Measurements from ENCODE around the gene ASB16. TPM values are rescaled to one million over a fixed set of nuclear protein-coding genes. Genes with fewer than 3 reads are reported as not detected.
"Not testable (repeated sequence)": the region's sequence is repeated elsewhere in the genome, so short reads cannot be mapped to it uniquely, and the experiment has no call there.

ASB16 gene
- total RNA-seq, 1 experiment from 2014 or later, result not detected

GRCh38 chr17:44144966-44145739 lies 25.4 kb upstream of the ASB16 start:
- Histone ChIP-seq H3K27me3 (ENCODE audit: low read length) (no peaks in the 10 kb centered on the region), H3K27ac (ENCODE audit: low read length) (no peak overlapping the region), H3K79me2 (ENCODE audit: low read length) (peaks cover 31% of the 10 kb centered on the region), H3K9me2 (replicated peaks; ENCODE audit: insufficient read depth, low read length) (no peaks in the 10 kb centered on the region), H3K36me3 (ENCODE audit: insufficient read depth, low read length) (peaks cover 9% of the 10 kb centered on the region), H4K20me1 (ENCODE audit: insufficient read depth, low read depth, low read length) (no peaks in the 10 kb centered on the region), H3K4me1 (ENCODE audit: low read length) (peaks cover 11% of the 10 kb centered on the region), H3K4me3 (ENCODE audit: low read length) (no peak overlapping the region), H3K9ac (ENCODE audit: low read length) (no peak overlapping the region), H3K4me2 (ENCODE audit: low read depth, low read length, poor library complexity, severe bottlenecking) (no peak overlapping the region), H2AFZ (ENCODE audit: low read length) (no peak overlapping the region), H3K9me3 (ENCODE audit: low read length) (no peaks in the 10 kb centered on the region)
- DNase-seq, result no peak

- Histone ChIP-seq H3K36me3 (ENCODE audit: insufficient read depth, low read length) (peaks cover 13% of the 10 kb centered on the region), H3K9ac (ENCODE audit: low read length) (no peak overlapping the region), H2AFZ (ENCODE audit: low read length) (no peak overlapping the region), H3K4me3 (ENCODE audit: low read length) (no peak overlapping the region), H3K9me3 (ENCODE audit: low read length) (no peaks in the 10 kb centered on the region), H4K20me1 (ENCODE audit: insufficient read depth, low read depth, low read length) (no peaks in the 10 kb centered on the region), H3K9me2 (replicated peaks; ENCODE audit: insufficient read depth, low read length) (no peaks in the 10 kb centered on the region), H3K4me2 (ENCODE audit: low read depth, low read length, poor library complexity, severe bottlenecking) (no peak overlapping the region), H3K27me3 (ENCODE audit: low read length) (no peaks in the 10 kb centered on the region), H3K79me2 (ENCODE audit: low read length) (peaks cover 44% of the 10 kb centered on the region), H3K4me1 (ENCODE audit: low read length) (peaks cover 6% of the 10 kb centered on the region), H3K27ac (ENCODE audit: low read length) (no peak overlapping the region)
- no peak for DNase-seq
Observed at GRCh38 chr17:44146375-44147346, 23.8 kb upstream of the ASB16 start.

DNA sequence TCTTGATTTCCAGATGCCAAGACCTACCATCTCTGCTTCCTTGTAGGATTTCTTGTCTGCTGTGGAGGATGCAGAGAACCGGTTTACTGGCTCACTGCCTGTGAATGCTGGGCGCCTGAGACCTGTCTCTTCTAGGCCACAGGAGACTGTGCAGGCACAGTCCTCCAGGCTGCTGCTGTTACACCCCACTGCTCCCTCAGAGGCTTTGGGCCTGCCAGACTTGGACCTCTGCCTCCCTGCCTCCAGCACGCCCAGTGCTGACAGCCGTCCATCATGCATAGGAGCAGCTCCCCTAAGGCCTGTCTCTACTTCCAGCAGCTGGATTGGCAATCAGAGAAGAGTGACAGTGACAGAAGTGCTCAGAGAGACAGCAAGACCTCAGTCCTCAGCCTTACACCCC lies 22.7 kb upstream of the ASB16 start:
- DNase-seq, result no peak
- H3K9ac ChIP-seq (ENCODE audit: low read length), result no peak overlapping the region
- H3K4me3 ChIP-seq (ENCODE audit: low read length), result no peak overlapping the region
- no peaks in the 10 kb centered on the region for H3K27me3 ChIP-seq (ENCODE audit: low read length)
- no peaks in the 10 kb centered on the region for H4K20me1 ChIP-seq (ENCODE audit: insufficient read depth, low read depth, low read length)
- no peak overlapping the region for H3K27ac ChIP-seq (ENCODE audit: low read length)
- H3K9me2 ChIP-seq (replicated peaks; ENCODE audit: insufficient read depth, low read length), result no peaks in the 10 kb centered on the region
- no peak overlapping the region for H2AFZ ChIP-seq (ENCODE audit: low read length)
- no peaks in the 10 kb centered on the region for H3K9me3 ChIP-seq (ENCODE audit: low read length)
- peaks cover 2% of the 10 kb centered on the region for H3K4me1 ChIP-seq (ENCODE audit: low read length)
- no peak overlapping the region for H3K4me2 ChIP-seq (ENCODE audit: low read depth, low read length, poor library complexity, severe bottlenecking)
- peaks cover 15% of the 10 kb centered on the region for H3K36me3 ChIP-seq (ENCODE audit: insufficient read depth, low read length)
- H3K79me2 ChIP-seq (ENCODE audit: low read length), result peaks cover 37% of the 10 kb centered on the region

GRCh38 chr17:44149066-44149465 lies 21.4 kb upstream of the ASB16 start:
- not testable (repeated sequence) for H3K9ac ChIP-seq (ENCODE audit: low read length); H4K20me1 ChIP-seq (ENCODE audit: insufficient read depth, low read depth, low read length); H3K9me2 ChIP-seq (replicated peaks; ENCODE audit: insufficient read depth, low read length); H3K9me3 ChIP-seq (ENCODE audit: low read length); DNase-seq; H3K27ac ChIP-seq (ENCODE audit: low read length); H3K27me3 ChIP-seq (ENCODE audit: low read length); H2AFZ ChIP-seq (ENCODE audit: low read length); H3K4me1 ChIP-seq (ENCODE audit: low read length); H3K4me3 ChIP-seq (ENCODE audit: low read length); H3K4me2 ChIP-seq (ENCODE audit: low read depth, low read length, poor library complexity, severe bottlenecking)
- H3K36me3 ChIP-seq (ENCODE audit: insufficient read depth, low read length), result peaks cover 16% of the 10 kb centered on the region
- H3K79me2 ChIP-seq (ENCODE audit: low read length), result peaks cover 27% of the 10 kb centered on the region

DNA sequence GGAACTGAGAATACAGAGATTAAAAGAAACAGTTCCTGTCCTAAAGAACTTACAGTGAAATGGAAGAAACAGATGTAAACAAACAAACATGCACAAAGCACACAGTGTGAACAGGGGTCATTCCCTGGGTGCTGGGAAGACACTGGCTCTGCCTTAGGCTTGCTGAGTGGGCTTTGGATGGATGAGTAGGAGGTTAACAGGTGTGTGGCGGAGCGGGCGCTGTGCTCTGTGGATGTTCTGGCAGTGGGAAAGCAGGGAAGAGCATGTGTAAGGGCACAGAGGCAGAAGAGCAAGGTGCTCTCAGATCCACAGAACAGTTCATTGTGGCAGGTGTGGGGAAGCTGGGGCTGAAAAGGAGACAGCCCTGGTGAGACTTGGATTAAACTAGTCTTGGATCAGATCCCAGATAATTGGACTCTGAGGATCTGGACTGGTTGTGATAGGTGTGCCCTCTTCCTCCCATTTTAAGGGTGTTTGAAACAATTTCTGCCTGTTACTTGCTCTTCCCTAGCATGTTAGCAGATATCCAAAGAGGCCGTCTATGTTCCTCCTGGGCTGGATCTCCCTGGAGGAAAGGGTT lies 20.7 kb upstream of the ASB16 start:
- no peaks in the 10 kb centered on the region for H4K20me1 ChIP-seq (ENCODE audit: insufficient read depth, low read depth, low read length)
- no peak overlapping the region for H3K4me3 ChIP-seq (ENCODE audit: low read length)
- no peaks in the 10 kb centered on the region for H3K4me1 ChIP-seq (ENCODE audit: low read length)
- no peaks in the 10 kb centered on the region for H3K9me3 ChIP-seq (ENCODE audit: low read length)
- H3K79me2 ChIP-seq (ENCODE audit: low read length), result peaks cover 27% of the 10 kb centered on the region
- H3K27ac ChIP-seq (ENCODE audit: low read length), result no peak overlapping the region
- H3K36me3 ChIP-seq (ENCODE audit: insufficient read depth, low read length), result peaks cover 16% of the 10 kb centered on the region
- no peaks in the 10 kb centered on the region for H3K9me2 ChIP-seq (replicated peaks; ENCODE audit: insufficient read depth, low read length)
- no peak overlapping the region for H3K9ac ChIP-seq (ENCODE audit: low read length)
- H2AFZ ChIP-seq (ENCODE audit: low read length), result no peak overlapping the region
- H3K4me2 ChIP-seq (ENCODE audit: low read depth, low read length, poor library complexity, severe bottlenecking), result no peak overlapping the region
- no peaks in the 10 kb centered on the region for H3K27me3 ChIP-seq (ENCODE audit: low read length)
- no peak for DNase-seq

GRCh38 chr17:44152875-44153274 lies 17.6 kb upstream of the ASB16 start:
- Histone ChIP-seq H3K9ac (ENCODE audit: low read length) (no peak overlapping the region), H3K27ac (ENCODE audit: low read length) (no peak overlapping the region)

DNA sequence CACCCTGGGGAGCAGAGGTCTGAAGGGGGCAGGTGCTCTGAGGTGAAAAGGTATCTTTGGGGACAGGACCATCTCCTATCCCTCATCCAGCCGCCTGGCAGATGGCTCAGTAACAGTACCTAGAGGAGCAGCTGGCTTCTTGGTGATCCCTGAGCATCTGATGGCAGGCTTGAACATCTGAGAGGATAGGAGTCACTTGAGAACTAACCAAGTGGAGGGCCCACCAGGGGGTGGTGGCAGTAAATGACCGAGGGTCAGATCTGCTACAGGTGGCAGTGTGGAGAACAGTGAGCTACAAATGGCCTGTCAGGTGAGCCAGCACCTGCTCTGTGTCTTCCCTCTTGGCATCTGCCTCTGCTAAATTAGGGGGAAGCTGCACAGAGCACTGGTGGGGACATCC lies 15.0 kb upstream of the ASB16 start:
- Histone ChIP-seq H3K9me2 (replicated peaks; ENCODE audit: insufficient read depth, low read length) (no peaks in the 10 kb centered on the region), H3K27ac (ENCODE audit: low read length) (no peak overlapping the region), H2AFZ (ENCODE audit: low read length) (no peak overlapping the region), H3K4me2 (ENCODE audit: low read depth, low read length, poor library complexity, severe bottlenecking) (no peak overlapping the region), H3K79me2 (ENCODE audit: low read length) (peaks cover 13% of the 10 kb centered on the region), H3K4me3 (ENCODE audit: low read length) (no peak overlapping the region), H3K36me3 (ENCODE audit: insufficient read depth, low read length) (peaks cover 15% of the 10 kb centered on the region), H3K4me1 (ENCODE audit: low read length) (no peaks in the 10 kb centered on the region), H4K20me1 (ENCODE audit: insufficient read depth, low read depth, low read length) (no peaks in the 10 kb centered on the region), H3K9ac (ENCODE audit: low read length) (no peak overlapping the region), H3K27me3 (ENCODE audit: low read length) (no peaks in the 10 kb centered on the region), H3K9me3 (ENCODE audit: low read length) (no peaks in the 10 kb centered on the region)
- no peak for DNase-seq

More at GRCh38 chr17:44152875-44153274, 17.6 kb upstream of the ASB16 start:
- Histone ChIP-seq H2AFZ (ENCODE audit: low read length) (no peak overlapping the region), H3K4me1 (ENCODE audit: low read length) (no peaks in the 10 kb centered on the region), H3K4me2 (ENCODE audit: low read depth, low read length, poor library complexity, severe bottlenecking) (no peak overlapping the region), H3K36me3 (ENCODE audit: insufficient read depth, low read length) (peaks cover 15% of the 10 kb centered on the region), H3K9me2 (replicated peaks; ENCODE audit: insufficient read depth, low read length) (no peaks in the 10 kb centered on the region), H4K20me1 (ENCODE audit: insufficient read depth, low read depth, low read length) (no peaks in the 10 kb centered on the region), H3K4me3 (ENCODE audit: low read length) (no peak overlapping the region), H3K27me3 (ENCODE audit: low read length) (no peaks in the 10 kb centered on the region), H3K79me2 (ENCODE audit: low read length) (peaks cover 27% of the 10 kb centered on the region), H3K9me3 (ENCODE audit: low read length) (no peaks in the 10 kb centered on the region)
- DNase-seq, result no peak
